GM23248 (cell line): Measurements from ENCODE around the gene VGLL3.

Source experiments
- EZH2 ChIP-seq: fragments of 200-600 bp; sonication (generic); IDR thresholded peaks from 2 replicates; pipeline ENCODE4 v1.6.1; 2018; ENCODE audit warnings: antibody characterized with exemption, mild to moderate bottlenecking; ENCODE audit not compliant: insufficient read depth, poor library complexity, severe bottlenecking
- EZH2phosphoT487 ChIP-seq: fragments of 200-600 bp; sonication (generic); IDR thresholded peaks from 2 replicates; pipeline ENCODE4 v1.6.1; 2018; ENCODE audit warnings: antibody characterized with exemption, moderate library complexity, mild to moderate bottlenecking, low read depth; ENCODE audit not compliant: insufficient read depth

GRCh38 chr3:86976219-86976618, 14.7 kb downstream of the VGLL3 start:
- TF ChIP-seq EZH2 = no peak
- no peak for TF ChIP-seq EZH2phosphoT487
